SIG-M5 treated with dmso at 0.1 percent for 504 hours (cell line): Measurements from ENCODE around the gene RNFT1.
A peak's percentile ranks its signal among the peaks of the same experiment; 100 is the strongest.
"Not testable (repeated sequence)": the region's sequence is repeated elsewhere in the genome, so short reads cannot be mapped to it uniquely, and the experiment has no call there.

Experiments
- DNase-seq: peaks from one replicate; lab custom pipeline; 2025; ENCODE audit not compliant: unreplicated experiment; lab: John Stamatoyannopoulos, UW

Gene RNFT1

GRCh38 chr17:59930768-59931167 lies 33.8 kb downstream of the RNFT1 start:
- DNase-seq = peak; percentile 77

GRCh38 chr17:59930121-59930520 lies 34.4 kb downstream of the RNFT1 start:
- not testable (repeated sequence) for DNase-seq

- DNase-seq = not testable (repeated sequence)
These were observed 43.9 kb downstream of the RNFT1 start for GRCh38 chr17:59920637-59921036.

- no peak for DNase-seq
These were observed 48.1 kb downstream of the RNFT1 start for GRCh38 chr17:59916446-59916845.

GRCh38 chr17:59914274-59914854 lies 50.2 kb downstream of the RNFT1 start:
- DNase-seq = peak; percentile 96

DNA sequence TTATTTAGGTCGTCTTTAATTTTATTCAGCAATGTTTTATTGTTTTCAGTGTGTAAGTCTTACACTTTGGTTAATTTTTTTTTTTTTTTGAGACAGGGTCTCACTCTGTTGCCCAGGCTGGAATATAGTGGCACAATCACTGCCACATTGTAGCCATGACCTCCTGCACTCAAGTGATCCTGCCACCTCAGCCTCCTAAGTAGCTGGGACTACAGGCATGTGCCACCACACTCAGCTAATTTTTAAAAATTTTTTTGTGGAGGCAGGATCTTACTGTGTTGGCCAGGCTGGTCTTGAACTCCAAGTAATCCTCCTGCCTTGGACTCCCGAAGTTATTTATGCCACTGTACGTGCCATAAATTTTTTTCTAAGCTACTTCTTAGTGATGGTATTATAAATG lies 57.1 kb downstream of the RNFT1 start:
- DNase-seq = no peak

DNA sequence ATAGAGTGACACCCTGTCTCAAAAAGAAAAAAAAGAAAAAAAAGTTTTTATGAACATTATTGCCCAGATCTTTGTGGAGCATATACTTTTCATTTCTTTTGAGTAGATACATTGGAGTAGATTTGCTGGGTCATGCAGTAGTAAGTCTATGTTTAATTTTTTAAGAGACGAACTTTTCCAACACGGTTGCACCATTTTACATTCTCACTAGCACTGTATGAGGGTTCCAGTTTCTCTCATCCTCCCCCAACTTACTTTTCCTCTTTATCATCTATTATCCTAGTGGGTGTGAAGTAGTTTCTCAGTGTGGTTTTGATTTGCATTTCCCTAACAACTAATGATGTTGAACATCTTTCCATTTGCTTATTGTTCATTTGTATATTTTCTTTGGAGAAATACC lies 61.1 kb downstream of the RNFT1 start:
- DNase-seq = no peak
